Heart right ventricle (tissue), 12 donors: Measurements from ENCODE around the gene CCR2. TPM values are rescaled to one million over a fixed set of nuclear protein-coding genes. Genes with fewer than 3 reads are reported as not detected.

ENCODE experiments used
- polyA plus RNA-seq, 2 donors: library from polyadenylated mRNA; stranded (reverse); fragments of 200-250 nt; gene quantifications; one replicate each; pipeline ENCODE4 v1.2.3, GENCODE V29; 2013
- total RNA-seq, 10 donors: library from RNA; stranded (reverse); fragmentation: NEBNext Ultra II Directional in 3 of 10; extraction: Animal tissue kit (Norgen Biotek cat#: 25700) in 3 of 10; gene quantifications; one replicate each; pipeline versions ENCODE4 v1.2.1 to v1.2.4, GENCODE V29; 2021 to 2023
- donor health status: ischemic (EF 13 %, LVEDD 7.1; RV severe dilation, severe dysfunction).
- donor health status: healthy with polysubstance abuse.
- donor health status: DM: no; HTN: yes; CAD: no.
- donor health status: DM: no; HTN: no; CAD: no.
- donor health status: ischemic (EF 25% LVEDD 6.9; RV normal size, moderate dysfunction).
- donor health status: ischemic (EF 25% LVEDD 5.7; RV mildly dilated, moderate dysfunction).
- donor health status: healthy.
- donor health status: nonischemic (EF 11% LVEDD 7.7; RV severe dilation, severe dysfunction).
- donor health status: DM: yes; HTN: yes; CAD: no.
- donor health status: PGD.
- donor health status: ischemic (EF 29% LVEDD 5.4; RV normal size, mild dysfunction).
- donor health status: nonischemic (EF 23%, LVEDD 6.1; RV moderate dilation, normal function).

CCR2 gene
- total and polyA plus RNA-seq, 12 donors, result 0.15 to 8.7 (median 0.58) TPM

Other genes with a start within 250 kb of the CCR2 start
- gene CCR1, start 145.8 kb upstream of the CCR2 start, total RNA-seq, result 10 to 100 TPM in 1 of 10 donors, 1 to 10 TPM in 7, under 1 TPM in 2; 0.66 to 24.9 (median 1.8) TPM
- 1 to 10 TPM; 1.1 to 1.5 TPM for gene CCR1, start 145.8 kb upstream of the CCR2 start, polyA plus RNA-seq
- under 1 TPM in 2 of 10 donors, not detected in 8; 0.61 to 0.67 TPM for gene CCR3, start 111.7 kb upstream of the CCR2 start, total RNA-seq
- not detected for gene CCR3, start 111.7 kb upstream of the CCR2 start, polyA plus RNA-seq
- 1 to 10 TPM in 2 of 10 donors, under 1 TPM in 8; 0.17 to 7.2 (median 0.38) TPM for gene CCR5, start 16.8 kb downstream of the CCR2 start, total RNA-seq
- under 1 TPM; 0.28 to 0.37 TPM for gene CCR5, start 16.8 kb downstream of the CCR2 start, polyA plus RNA-seq
- gene CCRL2, start 53.1 kb downstream of the CCR2 start, total RNA-seq, result 1 to 10 TPM; 1.0 to 5.4 (median 1.7) TPM
- 1 to 10 TPM; 1.8 to 1.9 TPM for gene CCRL2, start 53.1 kb downstream of the CCR2 start, polyA plus RNA-seq
- 1 to 10 TPM; 1.7 to 7.7 (median 3.1) TPM for gene LTF, start 110.8 kb downstream of the CCR2 start, total RNA-seq
- 1 to 10 TPM; 2.6 to 3.0 TPM for gene LTF, start 110.8 kb downstream of the CCR2 start, polyA plus RNA-seq
- gene RTP3, start 143.9 kb downstream of the CCR2 start, total RNA-seq, result not detected
- not detected for gene RTP3, start 143.9 kb downstream of the CCR2 start, polyA plus RNA-seq
- 100 to 1,000 TPM; 103 to 163 (median 128) TPM for gene LRRC2, start 212.2 kb downstream of the CCR2 start, total RNA-seq
- gene LRRC2, start 212.2 kb downstream of the CCR2 start, polyA plus RNA-seq, result 10 to 100 TPM; 10.7 to 49.8 TPM